22Rv1 (cell line): Measurements from ENCODE around the gene FGF11.

Experiments
- ZFX ChIP-seq: fragments of 450-650 bp; IDR thresholded peaks from 2 replicates; pipeline ENCODE4 v1.6.1; 2017; ENCODE audit warnings: antibody characterized with exemption, borderline replicate concordance
- TF ChIP-seq, protein P1 (sequence below): fragments of 450-650 bp; IDR thresholded peaks from 2 replicates; pipeline ENCODE4 v1.5.1; 2017; ENCODE audit warnings: mild to moderate bottlenecking

- TF ChIP-seq, protein P1, sequence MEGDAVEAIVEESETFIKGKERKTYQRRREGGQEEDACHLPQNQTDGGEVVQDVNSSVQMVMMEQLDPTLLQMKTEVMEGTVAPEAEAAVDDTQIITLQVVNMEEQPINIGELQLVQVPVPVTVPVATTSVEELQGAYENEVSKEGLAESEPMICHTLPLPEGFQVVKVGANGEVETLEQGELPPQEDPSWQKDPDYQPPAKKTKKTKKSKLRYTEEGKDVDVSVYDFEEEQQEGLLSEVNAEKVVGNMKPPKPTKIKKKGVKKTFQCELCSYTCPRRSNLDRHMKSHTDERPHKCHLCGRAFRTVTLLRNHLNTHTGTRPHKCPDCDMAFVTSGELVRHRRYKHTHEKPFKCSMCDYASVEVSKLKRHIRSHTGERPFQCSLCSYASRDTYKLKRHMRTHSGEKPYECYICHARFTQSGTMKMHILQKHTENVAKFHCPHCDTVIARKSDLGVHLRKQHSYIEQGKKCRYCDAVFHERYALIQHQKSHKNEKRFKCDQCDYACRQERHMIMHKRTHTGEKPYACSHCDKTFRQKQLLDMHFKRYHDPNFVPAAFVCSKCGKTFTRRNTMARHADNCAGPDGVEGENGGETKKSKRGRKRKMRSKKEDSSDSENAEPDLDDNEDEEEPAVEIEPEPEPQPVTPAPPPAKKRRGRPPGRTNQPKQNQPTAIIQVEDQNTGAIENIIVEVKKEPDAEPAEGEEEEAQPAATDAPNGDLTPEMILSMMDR = no peak
- TF ChIP-seq ZFX = no peak
Observed at GRCh38 chr17:7403727-7403976, 35.7 kb upstream of the FGF11 start.
